GM23338 (cell line): ENCODE data around the gene IGFLR1. TPM values are rescaled to one million over a fixed set of nuclear protein-coding genes. Genes with fewer than 3 reads are reported as not detected.

Experiments
- ATAC-seq: fragments of 200-7000 bp; cut with Tn5 transposase; 3 replicates; pipeline ENCODE4 v1.9.1; 2020
- DNase-seq: peaks from one replicate; pipeline ENCODE4 v3.0.0-alpha.2; 2015; ENCODE audit warnings: low spot score
- H2AFZ ChIP-seq: fragments of 200-600 bp; sonication (generic); 2 replicates; pipeline ENCODE4 v1.8.0; 2016; ENCODE audit warnings: antibody characterized with exemption, mild to moderate bottlenecking, moderate library complexity
- H3F3A ChIP-seq: fragments of 200-600 bp; sonication (generic); replicated peaks from 2 replicates; pipeline ENCODE4 v1.8.0; 2017; ENCODE audit warnings: antibody characterized with exemption, mixed run types, low read depth
- H3K27ac ChIP-seq: fragments of 200-600 bp; sonication (generic); 2 replicates; pipeline ENCODE4 v1.6.1; 2016; ENCODE audit warnings: low read depth
- H3K27me3 ChIP-seq: fragments of 200-600 bp; sonication (generic); 2 replicates; pipeline ENCODE4 v1.8.0; 2016; ENCODE audit warnings: mild to moderate bottlenecking, mixed run types, moderate library complexity; ENCODE audit not compliant: insufficient read depth
- H3K36me3 ChIP-seq: fragments of 200-600 bp; sonication (generic); 2 replicates; pipeline ENCODE4 v1.8.0; 2016; ENCODE audit warnings: mild to moderate bottlenecking; ENCODE audit not compliant: insufficient read depth
- H3K4me1 ChIP-seq: fragments of 200-600 bp; sonication (generic); 2 replicates; pipeline ENCODE4 v1.8.0; 2016; ENCODE audit warnings: mild to moderate bottlenecking, moderate library complexity; ENCODE audit not compliant: insufficient read depth
- H3K4me2 ChIP-seq: fragments of 200-600 bp; sonication (generic); 2 replicates; pipeline ENCODE4 v1.7.1; 2017; ENCODE audit warnings: mixed run types
- H3K4me3 ChIP-seq: fragments of 200-600 bp; sonication (generic); 2 replicates; pipeline ENCODE4 v1.6.1; 2016; ENCODE audit warnings: mixed run types
- H3K79me2 ChIP-seq: fragments of 200-600 bp; sonication (generic); replicated peaks from 2 replicates; pipeline ENCODE4 v1.8.0; 2017; ENCODE audit warnings: mild to moderate bottlenecking; ENCODE audit not compliant: insufficient read depth
- H3K9me2 ChIP-seq: fragments of 200-600 bp; sonication (generic); 2 replicates; pipeline ENCODE4 v1.8.0; 2017; ENCODE audit not compliant: insufficient read depth
- H4K20me1 ChIP-seq: fragments of 200-600 bp; sonication (generic); replicated peaks from 2 replicates; pipeline ENCODE4 v1.8.0; 2017; ENCODE audit warnings: mild to moderate bottlenecking; ENCODE audit not compliant: insufficient read depth
- H3K27ac Mint-ChIP-seq: 2 replicates; pipeline ENCODE4 v1.8.0; 2020; ENCODE audit warnings: inconsistent platforms, mild to moderate bottlenecking, moderate library complexity, mixed read lengths
- H3K27me3 Mint-ChIP-seq: 3 replicates; pipeline ENCODE4 v1.8.0; 2022; ENCODE audit warnings: low read depth, mild to moderate bottlenecking, moderate library complexity, mixed read lengths, inconsistent platforms; ENCODE audit not compliant: insufficient read depth, poor library complexity
- H3K36me3 Mint-ChIP-seq: 3 replicates; pipeline ENCODE4 v1.8.0; 2021; ENCODE audit warnings: low read depth, mild to moderate bottlenecking, inconsistent platforms, moderate library complexity, mixed read lengths
- H3K4me1 Mint-ChIP-seq: 3 replicates; pipeline ENCODE4 v1.8.0; 2020; ENCODE audit warnings: mild to moderate bottlenecking, inconsistent platforms, mixed read lengths
- H3K4me3 Mint-ChIP-seq: 3 replicates; pipeline ENCODE4 v1.8.0; 2021; ENCODE audit warnings: moderate library complexity, mild to moderate bottlenecking, inconsistent platforms, mixed read lengths
- H3K9me3 Mint-ChIP-seq: 3 replicates; pipeline ENCODE4 v1.8.0; 2020; ENCODE audit warnings: moderate library complexity, mild to moderate bottlenecking, inconsistent platforms, mixed read lengths
- CREB1 ChIP-seq: fragments of 250-450 bp; sonication (Bioruptor Pico); IDR thresholded peaks from 2 replicates; pipeline ENCODE4 v1.5.0; 2020; ENCODE audit warnings: low read depth, mild to moderate bottlenecking, moderate library complexity
- EZH2 ChIP-seq: fragments of 200-600 bp; sonication (generic); IDR thresholded peaks from one replicate; pipeline ENCODE4 v1.8.0; 2017; ENCODE audit warnings: antibody characterized with exemption, mild to moderate bottlenecking, low read depth; ENCODE audit not compliant: unreplicated experiment
- EZH2phosphoT487 ChIP-seq: fragments of 200-600 bp; sonication (generic); IDR thresholded peaks from one replicate; pipeline ENCODE4 v1.8.1; 2018; ENCODE audit warnings: antibody characterized with exemption; ENCODE audit not compliant: unreplicated experiment
- JUNB ChIP-seq: IDR thresholded peaks from one replicate; pipeline ENCODE4 v1.6.1; 2016; ENCODE audit warnings: antibody characterized with exemption; ENCODE audit not compliant: unreplicated experiment
- NANOG ChIP-seq: IDR thresholded peaks from 2 replicates; pipeline ENCODE4 v1.6.1; 2016; ENCODE audit warnings: antibody characterized with exemption, borderline replicate concordance
- POLR2AphosphoS5 ChIP-seq: IDR thresholded peaks from 2 replicates; pipeline ENCODE4 v1.6.1; 2016; ENCODE audit warnings: antibody characterized with exemption, low read depth
- STAT1 ChIP-seq: IDR thresholded peaks from one replicate; pipeline ENCODE4 v1.6.1; 2016; ENCODE audit warnings: antibody characterized with exemption; ENCODE audit not compliant: unreplicated experiment
- ZNF114 ChIP-seq: fragments of 250-450 bp; sonication (Bioruptor Pico); IDR thresholded peaks from 2 replicates; pipeline ENCODE4 v1.5.0; 2020; ENCODE audit warnings: mild to moderate bottlenecking, moderate library complexity
- ZNF331 ChIP-seq: fragments of 250-450 bp; sonication (Bioruptor Pico); IDR thresholded peaks from 2 replicates; pipeline ENCODE4 v1.5.0; 2020; ENCODE audit warnings: low read depth, mild to moderate bottlenecking, moderate library complexity
- polyA plus RNA-seq: library from polyadenylated mRNA; unstranded; fragments of >200 nt; fragmentation: Nextera tagmentation; extraction: Ambion mirVana; gene quantifications from 2 replicates; pipeline ENCODE4 v1.2.1, GENCODE V29; 2016
- total RNA-seq: library from RNA; depleted of rRNA; stranded (reverse); fragments of >200 nt; shearing (Covaris generic); gene quantifications from 2 replicates; pipeline ENCODE4 v1.2.3, GENCODE V29; 2014
- TF ChIP-seq, protein P1 (sequence below): IDR thresholded peaks from 2 replicates; pipeline ENCODE4 v1.6.1; 2016; ENCODE audit warnings: antibody characterized with exemption
- TF ChIP-seq, protein P2 (sequence below): IDR thresholded peaks from one replicate; pipeline ENCODE4 v1.6.1; 2018; ENCODE audit warnings: antibody characterized with exemption; ENCODE audit not compliant: unreplicated experiment
- TF ChIP-seq, protein P3 (sequence below), 2 experiments: fragments of 200-600 bp in 1 of 2; sonication (generic) in 1 of 2; conservative IDR thresholded peaks; 2 replicates each; pipeline versions ENCODE4 v1.5.1 to v1.6.1; 2016 to 2017; ENCODE audit warnings: antibody characterized with exemption in 2 of 2, low read depth in 2 of 2, mild to moderate bottlenecking in 2 of 2, moderate library complexity in 1 of 2
- TF ChIP-seq, protein P4 (sequence below): fragments of 250-450 bp; sonication (Bioruptor Pico); IDR thresholded peaks from 2 replicates; pipeline ENCODE4 v1.5.0; 2020; ENCODE audit warnings: mild to moderate bottlenecking, moderate library complexity

The IGFLR1 gene
- total and polyA plus RNA-seq, 2 experiments from 2014 or later: 14.4 to 17.8 TPM

DNA sequence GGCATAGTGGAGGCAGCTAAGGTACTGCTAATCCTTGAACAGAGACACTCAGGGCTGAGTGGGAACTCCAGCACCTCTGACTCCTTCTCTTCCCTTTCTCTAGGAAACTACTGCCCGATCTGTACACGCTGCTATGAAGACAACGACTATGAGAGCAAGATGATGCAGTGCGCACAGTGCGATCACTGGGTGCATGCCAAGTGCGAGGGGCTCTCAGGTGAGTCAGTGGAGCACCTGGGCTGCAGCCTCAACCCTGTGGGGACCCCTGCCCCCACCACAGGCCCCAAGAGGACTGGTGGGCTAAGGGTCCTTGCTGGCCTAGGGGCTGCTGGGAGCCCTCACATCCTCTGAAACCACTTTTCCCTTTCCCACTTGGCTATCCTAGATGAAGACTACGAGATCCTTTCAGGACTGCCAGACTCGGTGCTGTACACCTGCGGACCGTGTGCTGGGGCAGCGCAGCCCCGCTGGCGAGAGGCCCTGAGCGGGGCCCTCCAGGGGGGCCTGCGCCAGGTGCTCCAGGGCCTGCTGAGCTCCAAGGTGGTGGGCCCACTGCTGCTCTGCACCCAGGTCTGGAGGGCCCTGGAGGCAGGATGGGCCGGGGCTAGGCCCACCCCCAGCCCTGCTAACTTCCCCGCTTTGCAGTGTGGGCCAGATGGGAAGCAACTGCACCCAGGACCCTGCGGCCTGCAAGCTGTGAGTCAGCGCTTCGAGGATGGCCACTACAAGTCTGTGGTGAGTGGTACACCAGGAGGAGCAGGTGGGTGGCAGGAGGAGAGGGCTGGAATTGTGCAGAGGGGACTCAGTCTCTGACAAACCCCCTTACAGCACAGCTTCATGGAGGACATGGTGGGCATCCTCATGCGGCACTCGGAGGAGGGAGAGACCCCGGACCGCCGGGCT lies 14.9 kb downstream of the IGFLR1 start:
- Mint-ChIP-seq H3K9me3 (no peaks in the 10 kb centered on the region), H3K36me3 (peaks cover 86% of the 10 kb centered on the region), H3K27ac (no peak overlapping the region), H3K4me3 (no peak overlapping the region), H3K4me1 (no peaks in the 10 kb centered on the region), H3K27me3 (peaks cover 16% of the 10 kb centered on the region)
- no peaks in the 10 kb centered on the region for H3K4me1 ChIP-seq
- DNase-seq (no peak), ATAC-seq (no peak)
- no peak overlapping the region for H3K27ac ChIP-seq
- H2AFZ ChIP-seq: no peak overlapping the region
- TF ChIP-seq, protein P1, sequence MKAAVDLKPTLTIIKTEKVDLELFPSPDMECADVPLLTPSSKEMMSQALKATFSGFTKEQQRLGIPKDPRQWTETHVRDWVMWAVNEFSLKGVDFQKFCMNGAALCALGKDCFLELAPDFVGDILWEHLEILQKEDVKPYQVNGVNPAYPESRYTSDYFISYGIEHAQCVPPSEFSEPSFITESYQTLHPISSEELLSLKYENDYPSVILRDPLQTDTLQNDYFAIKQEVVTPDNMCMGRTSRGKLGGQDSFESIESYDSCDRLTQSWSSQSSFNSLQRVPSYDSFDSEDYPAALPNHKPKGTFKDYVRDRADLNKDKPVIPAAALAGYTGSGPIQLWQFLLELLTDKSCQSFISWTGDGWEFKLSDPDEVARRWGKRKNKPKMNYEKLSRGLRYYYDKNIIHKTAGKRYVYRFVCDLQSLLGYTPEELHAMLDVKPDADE: no peak
- TF ChIP-seq EZH2phosphoT487 (no peak), NANOG (no peak), JUNB (no peak), STAT1 (no peak), ZNF331 (CRISPR knock-in tag) (no peak), CREB1 (no peak), POLR2AphosphoS5 (no peak), ZNF114 (no peak), EZH2 (no peak)
- TF ChIP-seq, protein P2, sequence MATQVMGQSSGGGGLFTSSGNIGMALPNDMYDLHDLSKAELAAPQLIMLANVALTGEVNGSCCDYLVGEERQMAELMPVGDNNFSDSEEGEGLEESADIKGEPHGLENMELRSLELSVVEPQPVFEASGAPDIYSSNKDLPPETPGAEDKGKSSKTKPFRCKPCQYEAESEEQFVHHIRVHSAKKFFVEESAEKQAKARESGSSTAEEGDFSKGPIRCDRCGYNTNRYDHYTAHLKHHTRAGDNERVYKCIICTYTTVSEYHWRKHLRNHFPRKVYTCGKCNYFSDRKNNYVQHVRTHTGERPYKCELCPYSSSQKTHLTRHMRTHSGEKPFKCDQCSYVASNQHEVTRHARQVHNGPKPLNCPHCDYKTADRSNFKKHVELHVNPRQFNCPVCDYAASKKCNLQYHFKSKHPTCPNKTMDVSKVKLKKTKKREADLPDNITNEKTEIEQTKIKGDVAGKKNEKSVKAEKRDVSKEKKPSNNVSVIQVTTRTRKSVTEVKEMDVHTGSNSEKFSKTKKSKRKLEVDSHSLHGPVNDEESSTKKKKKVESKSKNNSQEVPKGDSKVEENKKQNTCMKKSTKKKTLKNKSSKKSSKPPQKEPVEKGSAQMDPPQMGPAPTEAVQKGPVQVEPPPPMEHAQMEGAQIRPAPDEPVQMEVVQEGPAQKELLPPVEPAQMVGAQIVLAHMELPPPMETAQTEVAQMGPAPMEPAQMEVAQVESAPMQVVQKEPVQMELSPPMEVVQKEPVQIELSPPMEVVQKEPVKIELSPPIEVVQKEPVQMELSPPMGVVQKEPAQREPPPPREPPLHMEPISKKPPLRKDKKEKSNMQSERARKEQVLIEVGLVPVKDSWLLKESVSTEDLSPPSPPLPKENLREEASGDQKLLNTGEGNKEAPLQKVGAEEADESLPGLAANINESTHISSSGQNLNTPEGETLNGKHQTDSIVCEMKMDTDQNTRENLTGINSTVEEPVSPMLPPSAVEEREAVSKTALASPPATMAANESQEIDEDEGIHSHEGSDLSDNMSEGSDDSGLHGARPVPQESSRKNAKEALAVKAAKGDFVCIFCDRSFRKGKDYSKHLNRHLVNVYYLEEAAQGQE: no peak
- TF ChIP-seq, protein P3, sequence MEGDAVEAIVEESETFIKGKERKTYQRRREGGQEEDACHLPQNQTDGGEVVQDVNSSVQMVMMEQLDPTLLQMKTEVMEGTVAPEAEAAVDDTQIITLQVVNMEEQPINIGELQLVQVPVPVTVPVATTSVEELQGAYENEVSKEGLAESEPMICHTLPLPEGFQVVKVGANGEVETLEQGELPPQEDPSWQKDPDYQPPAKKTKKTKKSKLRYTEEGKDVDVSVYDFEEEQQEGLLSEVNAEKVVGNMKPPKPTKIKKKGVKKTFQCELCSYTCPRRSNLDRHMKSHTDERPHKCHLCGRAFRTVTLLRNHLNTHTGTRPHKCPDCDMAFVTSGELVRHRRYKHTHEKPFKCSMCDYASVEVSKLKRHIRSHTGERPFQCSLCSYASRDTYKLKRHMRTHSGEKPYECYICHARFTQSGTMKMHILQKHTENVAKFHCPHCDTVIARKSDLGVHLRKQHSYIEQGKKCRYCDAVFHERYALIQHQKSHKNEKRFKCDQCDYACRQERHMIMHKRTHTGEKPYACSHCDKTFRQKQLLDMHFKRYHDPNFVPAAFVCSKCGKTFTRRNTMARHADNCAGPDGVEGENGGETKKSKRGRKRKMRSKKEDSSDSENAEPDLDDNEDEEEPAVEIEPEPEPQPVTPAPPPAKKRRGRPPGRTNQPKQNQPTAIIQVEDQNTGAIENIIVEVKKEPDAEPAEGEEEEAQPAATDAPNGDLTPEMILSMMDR (conservative IDR thresholded peaks at IDR 0.05; ENCODE audit: low read depth in 2 of 2): no peak
- TF ChIP-seq, protein P4, sequence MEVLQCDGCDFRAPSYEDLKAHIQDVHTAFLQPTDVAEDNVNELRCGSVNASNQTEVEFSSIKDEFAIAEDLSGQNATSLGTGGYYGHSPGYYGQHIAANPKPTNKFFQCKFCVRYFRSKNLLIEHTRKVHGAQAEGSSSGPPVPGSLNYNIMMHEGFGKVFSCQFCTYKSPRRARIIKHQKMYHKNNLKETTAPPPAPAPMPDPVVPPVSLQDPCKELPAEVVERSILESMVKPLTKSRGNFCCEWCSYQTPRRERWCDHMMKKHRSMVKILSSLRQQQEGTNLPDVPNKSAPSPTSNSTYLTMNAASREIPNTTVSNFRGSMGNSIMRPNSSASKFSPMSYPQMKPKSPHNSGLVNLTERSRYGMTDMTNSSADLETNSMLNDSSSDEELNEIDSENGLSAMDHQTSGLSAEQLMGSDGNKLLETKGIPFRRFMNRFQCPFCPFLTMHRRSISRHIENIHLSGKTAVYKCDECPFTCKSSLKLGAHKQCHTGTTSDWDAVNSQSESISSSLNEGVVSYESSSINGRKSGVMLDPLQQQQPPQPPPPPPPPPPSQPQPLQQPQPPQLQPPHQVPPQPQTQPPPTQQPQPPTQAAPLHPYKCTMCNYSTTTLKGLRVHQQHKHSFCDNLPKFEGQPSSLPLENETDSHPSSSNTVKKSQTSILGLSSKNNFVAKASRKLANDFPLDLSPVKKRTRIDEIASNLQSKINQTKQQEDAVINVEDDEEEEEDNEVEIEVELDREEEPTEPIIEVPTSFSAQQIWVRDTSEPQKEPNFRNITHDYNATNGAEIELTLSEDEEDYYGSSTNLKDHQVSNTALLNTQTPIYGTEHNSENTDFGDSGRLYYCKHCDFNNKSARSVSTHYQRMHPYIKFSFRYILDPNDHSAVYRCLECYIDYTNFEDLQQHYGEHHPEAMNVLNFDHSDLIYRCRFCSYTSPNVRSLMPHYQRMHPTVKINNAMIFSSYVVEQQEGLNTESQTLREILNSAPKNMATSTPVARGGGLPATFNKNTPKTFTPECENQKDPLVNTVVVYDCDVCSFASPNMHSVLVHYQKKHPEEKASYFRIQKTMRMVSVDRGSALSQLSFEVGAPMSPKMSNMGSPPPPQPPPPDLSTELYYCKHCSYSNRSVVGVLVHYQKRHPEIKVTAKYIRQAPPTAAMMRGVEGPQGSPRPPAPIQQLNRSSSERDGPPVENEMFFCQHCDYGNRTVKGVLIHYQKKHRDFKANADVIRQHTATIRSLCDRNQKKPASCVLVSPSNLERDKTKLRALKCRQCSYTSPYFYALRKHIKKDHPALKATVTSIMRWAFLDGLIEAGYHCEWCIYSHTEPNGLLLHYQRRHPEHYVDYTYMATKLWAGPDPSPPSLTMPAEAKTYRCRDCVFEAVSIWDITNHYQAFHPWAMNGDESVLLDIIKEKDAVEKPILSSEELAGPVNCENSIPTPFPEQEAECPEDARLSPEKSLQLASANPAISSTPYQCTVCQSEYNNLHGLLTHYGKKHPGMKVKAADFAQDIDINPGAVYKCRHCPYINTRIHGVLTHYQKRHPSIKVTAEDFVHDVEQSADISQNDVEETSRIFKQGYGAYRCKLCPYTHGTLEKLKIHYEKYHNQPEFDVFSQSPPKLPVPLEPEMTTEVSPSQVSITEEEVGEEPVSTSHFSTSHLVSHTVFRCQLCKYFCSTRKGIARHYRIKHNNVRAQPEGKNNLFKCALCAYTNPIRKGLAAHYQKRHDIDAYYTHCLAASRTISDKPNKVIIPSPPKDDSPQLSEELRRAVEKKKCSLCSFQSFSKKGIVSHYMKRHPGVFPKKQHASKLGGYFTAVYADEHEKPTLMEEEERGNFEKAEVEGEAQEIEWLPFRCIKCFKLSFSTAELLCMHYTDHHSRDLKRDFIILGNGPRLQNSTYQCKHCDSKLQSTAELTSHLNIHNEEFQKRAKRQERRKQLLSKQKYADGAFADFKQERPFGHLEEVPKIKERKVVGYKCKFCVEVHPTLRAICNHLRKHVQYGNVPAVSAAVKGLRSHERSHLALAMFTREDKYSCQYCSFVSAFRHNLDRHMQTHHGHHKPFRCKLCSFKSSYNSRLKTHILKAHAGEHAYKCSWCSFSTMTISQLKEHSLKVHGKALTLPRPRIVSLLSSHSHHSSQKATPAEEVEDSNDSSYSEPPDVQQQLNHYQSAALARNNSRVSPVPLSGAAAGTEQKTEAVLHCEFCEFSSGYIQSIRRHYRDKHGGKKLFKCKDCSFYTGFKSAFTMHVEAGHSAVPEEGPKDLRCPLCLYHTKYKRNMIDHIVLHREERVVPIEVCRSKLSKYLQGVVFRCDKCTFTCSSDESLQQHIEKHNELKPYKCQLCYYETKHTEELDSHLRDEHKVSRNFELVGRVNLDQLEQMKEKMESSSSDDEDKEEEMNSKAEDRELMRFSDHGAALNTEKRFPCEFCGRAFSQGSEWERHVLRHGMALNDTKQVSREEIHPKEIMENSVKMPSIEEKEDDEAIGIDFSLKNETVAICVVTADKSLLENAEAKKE: no peak
- H4K20me1 ChIP-seq: peaks cover 5% of the 10 kb centered on the region
- H3F3A ChIP-seq: no peaks in the 10 kb centered on the region
- no peak overlapping the region for H3K4me2 ChIP-seq
- no peaks in the 10 kb centered on the region for H3K9me2 ChIP-seq
- no peak overlapping the region for H3K4me3 ChIP-seq
- H3K36me3 ChIP-seq: peaks cover 29% of the 10 kb centered on the region; the same call in 1 of the 2 replicates
- no peaks in the 10 kb centered on the region for H3K79me2 ChIP-seq
- H3K27me3 ChIP-seq: no peaks in the 10 kb centered on the region
